ENCODE results near the gene ELK3.

The ELK3 gene

DNA sequence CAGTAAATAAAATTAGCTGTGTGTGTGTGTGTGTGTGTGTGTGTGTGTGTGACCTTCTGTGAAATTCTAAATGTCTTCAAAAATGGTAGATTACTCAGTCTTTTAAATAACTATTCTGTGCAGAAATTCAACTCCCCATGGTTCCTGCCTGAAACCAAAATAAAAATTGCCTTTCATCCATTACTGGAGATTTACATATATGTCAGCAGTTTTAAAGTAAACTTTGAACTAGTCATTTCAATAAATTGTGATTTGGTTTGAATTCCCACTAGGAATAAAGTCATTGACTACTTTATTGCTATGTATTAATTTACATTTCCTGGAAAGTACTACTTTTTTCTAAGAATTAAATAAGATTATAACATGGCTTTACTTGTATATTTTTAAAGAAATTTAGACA, 5.3 kb downstream of the ELK3 start:
- peaks cover 26% of the 10 kb centered on the region; the same call in 1 of the 2 replicates for H3K4me1 ChIP-seq (ENCODE audit: insufficient read depth, low read length)
- no peak overlapping the region for H3K4me3 ChIP-seq (ENCODE audit: low read length)
- no peaks in the 10 kb centered on the region for H3K9me3 ChIP-seq (ENCODE audit: insufficient read depth, low read depth, low read length)
- peaks cover 4% of the 10 kb centered on the region; the same call in 1 of the 2 replicates for H3K27me3 ChIP-seq (ENCODE audit: insufficient read depth, low read length)
- no peaks in the 10 kb centered on the region for H3K36me3 ChIP-seq (ENCODE audit: insufficient read depth, low read length)
- H3K9ac ChIP-seq (ENCODE audit: low read depth, low read length) = no peak overlapping the region
- H3K27ac ChIP-seq (ENCODE audit: low read depth, low read length) = no peak overlapping the region

DNA sequence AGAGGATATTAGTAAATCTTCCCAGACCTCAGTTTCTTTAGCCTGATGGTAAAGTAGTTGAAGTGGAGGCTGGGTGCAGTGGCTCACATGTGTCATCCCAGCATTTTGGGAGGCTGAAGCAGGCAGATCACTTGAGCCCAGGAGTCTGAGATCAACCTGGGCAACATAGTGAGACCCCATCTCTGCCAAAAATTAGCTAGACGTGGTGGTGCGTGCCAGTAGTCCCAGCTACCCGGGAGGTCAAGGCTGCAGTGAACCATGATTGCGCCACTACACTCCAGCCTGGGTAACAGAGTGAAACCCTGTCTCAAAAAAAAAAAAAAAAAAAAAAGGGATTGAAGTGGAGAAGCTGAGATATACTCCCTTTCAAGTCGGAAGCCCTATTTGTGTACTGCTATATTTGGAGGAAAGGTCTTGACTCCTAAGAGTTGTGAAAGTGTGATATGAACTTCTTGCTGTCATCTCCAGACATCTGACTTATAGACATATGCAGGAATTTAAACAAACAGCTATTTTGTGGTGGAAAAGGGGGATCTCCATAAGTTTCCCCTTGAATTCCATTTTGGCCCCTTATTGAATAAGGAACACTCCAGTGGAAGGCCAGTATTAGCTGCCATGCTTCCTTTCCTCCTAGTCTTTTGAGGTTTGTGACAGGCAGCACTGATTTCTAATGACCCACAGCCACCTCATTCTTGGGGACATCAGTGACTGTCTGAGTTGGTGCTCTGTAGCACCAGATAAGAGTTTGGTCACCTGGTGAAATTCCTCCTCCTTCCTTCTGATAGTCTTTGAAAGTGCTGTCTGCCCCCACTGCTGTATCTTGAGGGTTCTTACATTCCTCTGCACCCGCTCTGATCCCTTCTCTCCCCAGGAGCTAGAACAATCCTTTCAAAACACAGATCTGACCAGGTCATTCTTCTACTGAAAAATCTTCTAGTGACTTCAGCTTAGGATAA, 7.4 kb downstream of the ELK3 start:
- Histone ChIP-seq H3K9me3 (ENCODE audit: insufficient read depth, low read depth, low read length) (no peaks in the 10 kb centered on the region), H3K4me1 (ENCODE audit: insufficient read depth, low read length) (peaks cover 21% of the 10 kb centered on the region; the same call in 1 of the 2 replicates), H3K36me3 (ENCODE audit: insufficient read depth, low read length) (no peaks in the 10 kb centered on the region), H3K9ac (ENCODE audit: low read depth, low read length) (no peak overlapping the region), H3K27ac (ENCODE audit: low read depth, low read length) (no peak overlapping the region), H3K27me3 (ENCODE audit: insufficient read depth, low read length) (no peaks in the 10 kb centered on the region), H3K4me3 (ENCODE audit: low read length) (no peak overlapping the region)
- WGBS = 90% methylated on average over 6 of the region's 6 CpGs

DNA sequence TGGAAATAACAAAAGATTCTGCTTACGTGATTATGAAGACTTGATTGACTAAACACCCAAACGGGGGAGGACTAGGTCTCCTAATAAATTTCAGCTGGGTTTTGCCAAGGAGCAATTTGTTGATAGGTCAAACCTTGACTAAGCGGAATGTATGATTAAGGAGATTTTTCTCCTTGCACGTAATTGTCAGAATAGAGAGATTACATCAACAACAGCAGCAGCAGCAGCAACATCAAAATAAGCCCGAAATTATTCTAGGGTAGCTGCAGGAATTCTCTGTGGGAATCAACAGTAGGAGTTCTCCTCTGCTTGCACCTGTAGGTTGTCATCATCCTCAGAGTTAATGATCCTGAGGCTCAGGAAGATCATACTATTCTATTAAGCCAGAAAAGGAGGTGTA, 10.2 kb downstream of the ELK3 start:
- 90% methylated on average over 4 of the region's 5 CpGs for WGBS
- Histone ChIP-seq H3K27ac (ENCODE audit: low read depth, low read length) (no peak overlapping the region), H3K4me3 (ENCODE audit: low read length) (no peak overlapping the region), H3K4me1 (ENCODE audit: insufficient read depth, low read length) (peaks cover 1% of the 10 kb centered on the region; the same call in 1 of the 2 replicates), H3K9me3 (ENCODE audit: insufficient read depth, low read depth, low read length) (no peaks in the 10 kb centered on the region), H3K36me3 (ENCODE audit: insufficient read depth, low read length) (no peaks in the 10 kb centered on the region), H3K9ac (ENCODE audit: low read depth, low read length) (no peak overlapping the region), H3K27me3 (ENCODE audit: insufficient read depth, low read length) (no peaks in the 10 kb centered on the region)

DNA sequence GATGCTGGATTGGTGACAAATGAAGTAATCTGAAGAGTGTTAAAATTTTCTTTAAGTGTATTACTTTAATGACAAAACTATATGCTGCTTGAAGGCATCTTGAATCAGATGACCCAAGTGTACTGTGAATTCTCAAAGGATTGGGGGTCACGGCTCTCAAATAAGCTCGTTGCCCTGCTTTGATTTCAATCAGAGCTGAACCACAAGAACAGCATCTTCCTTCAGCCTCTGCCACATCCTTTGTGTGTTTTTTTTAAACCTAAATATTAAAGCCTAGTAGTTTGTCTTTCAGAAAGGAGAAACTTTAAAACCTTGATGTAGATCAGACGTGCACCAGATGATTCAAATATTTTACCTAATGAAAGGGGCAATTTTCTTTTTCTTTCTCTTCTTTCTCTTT, 11.7 kb downstream of the ELK3 start:
- no peak overlapping the region for H3K27ac ChIP-seq (ENCODE audit: low read depth, low read length)
- no peak overlapping the region for H3K9ac ChIP-seq (ENCODE audit: low read depth, low read length)
- 98% methylated on average over 2 of the region's 3 CpGs for WGBS
- no peaks in the 10 kb centered on the region for H3K36me3 ChIP-seq (ENCODE audit: insufficient read depth, low read length)
- no peaks in the 10 kb centered on the region for H3K9me3 ChIP-seq (ENCODE audit: insufficient read depth, low read depth, low read length)
- H3K4me1 ChIP-seq (ENCODE audit: insufficient read depth, low read length) = peaks cover 8% of the 10 kb centered on the region
- no peak overlapping the region for H3K4me3 ChIP-seq (ENCODE audit: low read length)
- no peaks in the 10 kb centered on the region for H3K27me3 ChIP-seq (ENCODE audit: insufficient read depth, low read length)

DNA sequence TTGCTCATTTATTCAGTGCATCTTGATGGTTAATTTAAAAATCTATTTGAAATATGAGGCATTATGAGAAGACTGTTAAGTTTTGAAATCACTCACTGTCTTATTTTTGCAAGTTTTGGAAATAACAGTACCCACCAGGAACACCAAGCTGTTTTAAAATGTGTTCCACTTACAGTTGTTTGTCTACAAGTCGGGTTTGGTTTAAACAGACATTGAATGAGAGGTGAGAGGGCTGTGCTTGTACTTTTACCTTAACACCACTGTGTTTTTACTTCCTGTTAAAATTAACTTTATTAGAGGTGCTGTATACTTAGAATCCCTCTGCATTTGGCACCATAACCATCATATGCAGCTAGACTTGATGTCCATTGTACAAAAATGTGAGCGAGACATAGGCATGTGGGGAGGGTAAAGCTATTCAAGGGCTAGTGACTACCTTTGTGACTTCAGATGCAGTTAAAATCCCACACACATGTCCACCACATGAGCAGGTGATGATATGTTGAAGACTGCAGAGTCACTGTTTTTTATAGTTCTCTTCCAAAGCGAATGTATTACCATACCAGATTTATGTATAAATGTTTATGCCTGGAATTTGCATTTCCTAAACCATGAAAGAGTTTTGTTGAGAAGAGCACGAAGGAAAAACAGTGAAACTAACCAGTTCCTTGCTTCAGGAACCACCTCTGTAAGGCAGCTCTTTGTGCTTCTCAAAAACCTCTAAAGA, 12.9 kb downstream of the ELK3 start:
- no peak overlapping the region for H3K4me3 ChIP-seq (ENCODE audit: low read length)
- no peak overlapping the region for H3K9ac ChIP-seq (ENCODE audit: low read depth, low read length)
- no peaks in the 10 kb centered on the region for H3K9me3 ChIP-seq (ENCODE audit: insufficient read depth, low read depth, low read length)
- H3K36me3 ChIP-seq (ENCODE audit: insufficient read depth, low read length) = no peaks in the 10 kb centered on the region
- H3K4me1 ChIP-seq (ENCODE audit: insufficient read depth, low read length) = peaks cover 15% of the 10 kb centered on the region
- no peaks in the 10 kb centered on the region for H3K27me3 ChIP-seq (ENCODE audit: insufficient read depth, low read length)
- no peak overlapping the region for H3K27ac ChIP-seq (ENCODE audit: low read depth, low read length)
- 81% methylated on average over 1 of the region's 4 CpGs for WGBS

DNA sequence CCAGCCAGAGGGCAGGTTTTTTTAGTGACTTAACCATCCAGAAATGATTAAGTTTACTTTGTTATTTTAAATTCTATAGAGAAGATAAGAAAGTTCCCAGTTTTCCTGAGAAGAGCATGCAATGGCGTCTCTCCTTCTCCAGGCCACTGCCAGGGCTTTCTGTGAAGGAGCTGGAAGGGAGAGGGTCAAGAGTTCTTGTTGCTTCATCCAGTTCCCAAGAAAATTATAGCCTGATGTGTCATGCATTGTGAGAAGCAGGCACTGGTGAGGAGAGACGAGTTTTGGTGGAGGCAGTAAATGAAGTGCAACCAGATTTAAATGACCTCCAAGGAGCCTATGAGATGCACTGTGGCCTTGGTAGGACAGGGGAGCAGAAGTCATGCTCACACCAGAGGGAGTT, 14.2 kb downstream of the ELK3 start:
- Histone ChIP-seq H3K36me3 (ENCODE audit: insufficient read depth, low read length) (no peaks in the 10 kb centered on the region), H3K27me3 (ENCODE audit: insufficient read depth, low read length) (no peaks in the 10 kb centered on the region), H3K9ac (ENCODE audit: low read depth, low read length) (no peak overlapping the region), H3K27ac (ENCODE audit: low read depth, low read length) (no peak overlapping the region), H3K9me3 (ENCODE audit: insufficient read depth, low read depth, low read length) (no peaks in the 10 kb centered on the region), H3K4me3 (ENCODE audit: low read length) (no peak overlapping the region), H3K4me1 (ENCODE audit: insufficient read depth, low read length) (peaks cover 20% of the 10 kb centered on the region)
- 89% methylated on average over 2 of the region's 2 CpGs for WGBS

DNA sequence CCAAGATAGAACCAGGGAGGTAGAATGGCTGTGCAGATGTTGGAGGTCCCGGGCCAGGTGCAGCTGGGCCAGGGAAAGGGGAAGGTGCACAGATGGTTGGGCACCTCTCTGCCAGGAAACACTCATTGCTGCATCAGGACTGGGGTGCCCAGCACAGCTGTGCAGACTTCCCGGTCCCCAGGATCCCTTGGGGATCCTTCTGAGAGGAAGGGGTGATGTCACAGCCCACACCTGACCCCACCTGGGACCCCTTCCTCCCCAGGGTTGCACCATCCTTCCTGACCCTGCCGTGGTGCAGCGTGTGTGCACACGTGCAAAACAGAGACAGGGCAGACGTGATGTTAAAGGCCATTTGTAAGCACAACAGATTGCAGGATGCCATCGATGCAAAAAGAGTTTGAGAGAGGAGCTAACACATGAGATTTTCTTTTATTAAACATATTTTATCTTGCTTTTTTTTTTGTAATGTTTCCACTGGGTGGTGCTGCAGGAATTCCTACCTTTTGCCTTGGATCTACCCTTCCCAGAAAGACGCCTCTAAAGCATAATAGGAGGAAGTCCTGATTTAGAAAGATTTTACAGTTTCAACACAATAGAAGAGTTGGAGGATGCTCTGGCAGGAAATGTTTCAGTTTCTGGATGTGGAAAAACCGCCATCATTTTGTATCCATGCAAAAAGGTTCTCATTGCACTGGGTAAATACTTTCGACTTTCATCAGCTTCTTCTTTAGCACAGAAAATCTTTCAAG, 14.8 kb downstream of the ELK3 start:
- Histone ChIP-seq H3K4me3 (ENCODE audit: low read length) (no peak overlapping the region), H3K9me3 (ENCODE audit: insufficient read depth, low read depth, low read length) (no peaks in the 10 kb centered on the region), H3K27me3 (ENCODE audit: insufficient read depth, low read length) (no peaks in the 10 kb centered on the region), H3K36me3 (ENCODE audit: insufficient read depth, low read length) (no peaks in the 10 kb centered on the region), H3K9ac (ENCODE audit: low read depth, low read length) (no peak overlapping the region), H3K4me1 (ENCODE audit: insufficient read depth, low read length) (peaks cover 20% of the 10 kb centered on the region), H3K27ac (ENCODE audit: low read depth, low read length) (no peak overlapping the region)
- 91% methylated on average over 9 of the region's 10 CpGs for WGBS

DNA sequence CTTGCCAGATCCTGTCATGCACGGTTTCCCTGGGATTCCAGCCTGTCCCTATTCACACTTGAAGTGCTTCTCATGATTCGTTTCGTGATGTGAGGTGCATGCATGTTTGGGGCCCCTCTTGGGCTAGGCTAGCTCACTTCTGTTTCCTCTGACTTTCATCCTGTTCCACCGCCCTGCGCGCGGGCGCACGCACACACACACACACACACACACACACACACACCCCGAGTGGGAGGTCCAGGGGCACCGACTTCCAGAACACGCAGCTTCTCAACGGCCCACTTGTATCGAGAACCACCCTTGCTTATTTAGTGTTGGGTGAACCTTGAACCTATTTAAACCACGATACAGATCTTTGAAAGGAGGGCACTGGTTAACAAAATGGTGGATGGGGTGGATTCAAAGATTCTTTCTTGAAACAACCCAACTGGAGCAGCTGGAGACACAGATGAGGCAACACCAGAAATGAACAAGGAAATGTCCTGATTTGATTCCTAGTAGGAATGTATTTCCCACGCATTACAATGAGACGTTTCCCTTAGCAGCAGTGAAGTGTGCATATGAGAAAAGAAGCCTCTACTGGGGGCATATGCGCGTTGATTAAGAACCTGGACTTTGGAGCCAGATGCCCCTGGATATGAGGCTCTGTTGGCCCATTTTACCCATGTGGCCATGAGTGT, 16.3 kb downstream of the ELK3 start:
- H3K27me3 ChIP-seq (ENCODE audit: insufficient read depth, low read length) = no peaks in the 10 kb centered on the region
- peaks cover 24% of the 10 kb centered on the region for H3K4me1 ChIP-seq (ENCODE audit: insufficient read depth, low read length)
- H3K36me3 ChIP-seq (ENCODE audit: insufficient read depth, low read length) = no peaks in the 10 kb centered on the region
- no peak overlapping the region for H3K27ac ChIP-seq (ENCODE audit: low read depth, low read length)
- 87% methylated on average over 19 of the region's 19 CpGs for WGBS
- no peak overlapping the region for H3K4me3 ChIP-seq (ENCODE audit: low read length)
- H3K9me3 ChIP-seq (ENCODE audit: insufficient read depth, low read depth, low read length) = no peaks in the 10 kb centered on the region
- H3K9ac ChIP-seq (ENCODE audit: low read depth, low read length) = no peak overlapping the region

DNA sequence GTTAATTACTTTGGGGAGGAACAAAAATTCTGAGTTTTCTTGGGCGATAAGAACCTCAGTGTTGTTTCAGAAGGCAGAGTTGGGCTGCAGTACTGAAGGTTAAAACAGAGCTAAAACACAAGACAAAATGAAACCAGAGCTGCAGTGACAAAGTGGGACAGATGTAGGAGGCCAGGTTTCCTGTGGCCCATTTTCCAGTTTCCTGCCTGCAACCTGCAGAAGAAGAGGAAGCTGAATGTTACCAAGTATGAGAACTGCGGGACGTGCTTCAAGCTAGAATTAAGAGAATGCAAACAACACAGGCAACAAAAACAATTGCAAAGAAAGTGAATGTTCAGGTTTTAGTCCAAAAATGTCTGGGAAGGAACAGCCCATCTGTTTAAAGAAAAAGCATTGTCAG, 17.8 kb downstream of the ELK3 start:
- H3K27ac ChIP-seq (ENCODE audit: low read depth, low read length) = no peak overlapping the region
- no peaks in the 10 kb centered on the region for H3K27me3 ChIP-seq (ENCODE audit: insufficient read depth, low read length)
- H3K4me1 ChIP-seq (ENCODE audit: insufficient read depth, low read length) = peaks cover 35% of the 10 kb centered on the region
- no peaks in the 10 kb centered on the region for H3K36me3 ChIP-seq (ENCODE audit: insufficient read depth, low read length)
- H3K9ac ChIP-seq (ENCODE audit: low read depth, low read length) = no peak overlapping the region
- 97% methylated on average over 3 of the region's 3 CpGs for WGBS
- no peak overlapping the region for H3K4me3 ChIP-seq (ENCODE audit: low read length)
- no peaks in the 10 kb centered on the region for H3K9me3 ChIP-seq (ENCODE audit: insufficient read depth, low read depth, low read length)

DNA sequence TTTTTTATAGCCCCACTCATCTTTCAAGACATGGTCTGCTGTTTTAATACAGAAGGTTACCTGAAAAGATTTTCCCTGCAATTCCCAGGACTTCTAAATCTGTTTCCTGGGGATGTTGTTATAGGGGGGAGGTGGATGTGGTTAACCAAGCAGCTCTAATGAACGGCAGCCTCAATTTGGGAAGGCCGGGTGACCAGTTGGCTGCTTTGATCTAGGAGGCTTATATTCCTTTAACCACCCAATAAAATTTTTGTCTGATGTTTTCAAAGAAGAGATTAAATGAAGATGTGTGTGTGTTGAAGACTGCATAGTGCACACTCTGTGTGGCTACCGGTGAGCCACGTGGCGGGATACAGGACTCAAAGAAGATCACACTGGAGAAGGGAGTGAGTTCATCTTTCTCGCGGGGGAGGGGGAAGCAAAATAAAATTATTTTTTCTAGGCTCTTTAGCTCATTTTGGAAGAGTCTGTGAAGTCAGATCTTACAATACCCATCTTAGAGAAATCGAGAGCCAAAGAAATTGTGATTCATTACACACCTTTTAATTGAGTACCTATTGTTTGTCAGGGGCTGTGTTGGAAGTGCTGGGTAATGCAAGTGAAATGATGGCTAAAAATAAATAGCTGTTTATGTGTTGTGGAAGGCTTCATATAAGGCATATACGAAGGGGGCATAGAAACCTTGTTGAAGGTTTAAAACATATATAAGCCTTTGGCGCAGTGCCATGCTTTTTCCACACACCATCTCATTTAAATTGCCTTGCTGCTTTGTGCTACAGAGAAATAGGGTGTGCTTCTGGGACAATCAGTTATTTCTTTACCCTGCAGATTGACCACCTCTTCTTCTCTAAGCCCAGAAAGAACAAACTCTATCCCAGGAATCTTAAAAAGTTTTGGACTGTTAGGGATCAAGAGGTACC, 18.5 kb downstream of the ELK3 start:
- H3K4me1 ChIP-seq (ENCODE audit: insufficient read depth, low read length) = peaks cover 35% of the 10 kb centered on the region
- H3K27me3 ChIP-seq (ENCODE audit: insufficient read depth, low read length) = no peaks in the 10 kb centered on the region
- H3K4me3 ChIP-seq (ENCODE audit: low read length) = no peak overlapping the region
- no peaks in the 10 kb centered on the region for H3K36me3 ChIP-seq (ENCODE audit: insufficient read depth, low read length)
- no peak overlapping the region for H3K27ac ChIP-seq (ENCODE audit: low read depth, low read length)
- WGBS = 91% methylated on average over 8 of the region's 10 CpGs
- H3K9me3 ChIP-seq (ENCODE audit: insufficient read depth, low read depth, low read length) = no peaks in the 10 kb centered on the region
- no peak overlapping the region for H3K9ac ChIP-seq (ENCODE audit: low read depth, low read length)
